PC-3 (cell line): ENCODE data around the gene PLPP7.
"Not testable (repeated sequence)": the region's sequence is repeated elsewhere in the genome, so short reads cannot be mapped to it uniquely, and the experiment has no call there.

ENCODE experiments used
- EZH2 ChIP-seq: fragments of 300-600 bp; sonication (generic); IDR thresholded peaks from one replicate; pipeline ENCODE4 v1.6.1; 2017; ENCODE audit warnings: antibody characterized with exemption, mild to moderate bottlenecking, low read length; ENCODE audit not compliant: unreplicated experiment
- TF ChIP-seq, protein P1 (sequence below): fragments of 300-600 bp; sonication (generic); conservative IDR thresholded peaks from 2 replicates; pipeline ENCODE4 v1.5.1; 2017; ENCODE audit warnings: antibody characterized with exemption, low read depth, mild to moderate bottlenecking, low read length

DNA sequence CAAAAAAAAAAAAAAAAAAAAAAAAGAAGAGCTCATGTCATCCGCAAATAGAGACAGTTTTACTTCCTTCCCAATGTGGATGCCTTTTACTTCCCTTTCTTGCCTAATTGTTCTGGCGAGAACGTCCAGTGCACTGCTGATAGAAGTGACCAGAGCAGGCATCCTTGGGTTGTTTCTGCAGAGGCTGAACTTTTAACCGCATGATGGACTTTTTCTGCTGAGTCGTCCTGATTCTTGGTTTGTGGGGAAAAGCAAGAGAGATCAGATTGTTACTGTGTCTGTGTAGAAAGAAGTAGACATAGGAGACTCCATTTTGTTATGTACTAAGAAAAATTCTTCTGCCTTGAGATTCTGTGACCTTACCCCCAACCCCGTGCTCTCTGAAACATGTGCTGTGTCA lies 67.0 kb downstream of the PLPP7 start:
- TF ChIP-seq, protein P1, sequence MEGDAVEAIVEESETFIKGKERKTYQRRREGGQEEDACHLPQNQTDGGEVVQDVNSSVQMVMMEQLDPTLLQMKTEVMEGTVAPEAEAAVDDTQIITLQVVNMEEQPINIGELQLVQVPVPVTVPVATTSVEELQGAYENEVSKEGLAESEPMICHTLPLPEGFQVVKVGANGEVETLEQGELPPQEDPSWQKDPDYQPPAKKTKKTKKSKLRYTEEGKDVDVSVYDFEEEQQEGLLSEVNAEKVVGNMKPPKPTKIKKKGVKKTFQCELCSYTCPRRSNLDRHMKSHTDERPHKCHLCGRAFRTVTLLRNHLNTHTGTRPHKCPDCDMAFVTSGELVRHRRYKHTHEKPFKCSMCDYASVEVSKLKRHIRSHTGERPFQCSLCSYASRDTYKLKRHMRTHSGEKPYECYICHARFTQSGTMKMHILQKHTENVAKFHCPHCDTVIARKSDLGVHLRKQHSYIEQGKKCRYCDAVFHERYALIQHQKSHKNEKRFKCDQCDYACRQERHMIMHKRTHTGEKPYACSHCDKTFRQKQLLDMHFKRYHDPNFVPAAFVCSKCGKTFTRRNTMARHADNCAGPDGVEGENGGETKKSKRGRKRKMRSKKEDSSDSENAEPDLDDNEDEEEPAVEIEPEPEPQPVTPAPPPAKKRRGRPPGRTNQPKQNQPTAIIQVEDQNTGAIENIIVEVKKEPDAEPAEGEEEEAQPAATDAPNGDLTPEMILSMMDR: not testable (repeated sequence)
- not testable (repeated sequence) for TF ChIP-seq EZH2
